Dendritic cell treated with granulocyte-macrophage colony-stimulating factor and Interleukin-4, amounts not matched to agents 40 ng/mL and 50 ng/mL, for 4 days (primary cell): ENCODE data around the gene CTNND1.
"Not testable (repeated sequence)": the region's sequence is repeated elsewhere in the genome, so short reads cannot be mapped to it uniquely, and the experiment has no call there.

Experiments
- H3K27ac Mint-ChIP-seq: one replicate; pipeline ENCODE4 v1.8.0; 2022; ENCODE audit warnings: mild to moderate bottlenecking, mixed read lengths
- H3K27me3 Mint-ChIP-seq: one replicate; pipeline ENCODE4 v1.8.0; 2022; ENCODE audit warnings: mild to moderate bottlenecking, mixed read lengths
- H3K36me3 Mint-ChIP-seq: one replicate; pipeline ENCODE4 v1.8.0; 2022; ENCODE audit warnings: low read depth, mixed read lengths
- H3K4me1 Mint-ChIP-seq: one replicate; pipeline ENCODE4 v1.8.0; 2022; ENCODE audit warnings: low read depth, mixed read lengths
- H3K4me3 Mint-ChIP-seq: one replicate; pipeline ENCODE4 v1.8.0; 2022; ENCODE audit warnings: mild to moderate bottlenecking, moderate library complexity, mixed read lengths
- H3K9me3 Mint-ChIP-seq: one replicate; pipeline ENCODE4 v1.8.0; 2022; ENCODE audit warnings: mixed read lengths
- intact Hi-C: fragments of 100-400 bp; cut with micrococcal nuclease; formaldehyde crosslinking; loops from one replicate; pipeline ENCODE4 v1.15.0; 2022

Gene CTNND1

GRCh38 chr11:57815877-57816276 lies 54.3 kb downstream of the CTNND1 start:
- H3K27ac Mint-ChIP-seq = no peak overlapping the region

DNA sequence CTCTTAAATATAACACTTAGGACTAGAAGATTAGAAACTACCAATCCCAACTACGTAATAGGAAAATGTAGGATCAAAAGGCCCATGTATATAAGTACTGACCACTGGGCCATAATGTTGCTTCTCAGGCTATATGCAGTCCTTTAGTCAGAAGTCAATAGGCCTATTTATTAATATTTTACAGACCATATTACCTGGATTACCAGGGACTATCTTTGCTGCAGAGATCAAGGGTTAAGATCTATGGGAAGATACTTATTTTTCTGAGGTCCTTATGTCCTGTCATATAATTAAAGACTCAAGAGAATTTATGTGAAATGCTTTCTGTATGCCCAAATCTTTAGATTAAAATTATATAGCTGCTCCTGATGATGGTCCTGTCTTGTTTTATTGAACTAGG lies 57.2 kb downstream of the CTNND1 start:
- no peak overlapping the region for H3K4me3 Mint-ChIP-seq
- no peak overlapping the region for H3K27ac Mint-ChIP-seq
- H3K27me3 Mint-ChIP-seq = peaks cover 2% of the 10 kb centered on the region
- H3K4me1 Mint-ChIP-seq = no peaks in the 10 kb centered on the region
- peaks cover 49% of the 10 kb centered on the region for H3K36me3 Mint-ChIP-seq
- no peaks in the 10 kb centered on the region for H3K9me3 Mint-ChIP-seq
- intact Hi-C loops = loop anchor here (5.0 to 10.0 kb wide), 2 partner anchors 693 to 796 kb away; no protein-coding TSS in a partner anchor

More at GRCh38 chr11:57815877-57816276, 54.3 kb downstream of the CTNND1 start:
- Mint-ChIP-seq H3K9me3 (no peaks in the 10 kb centered on the region), H3K36me3 (peaks cover 66% of the 10 kb centered on the region), H3K27me3 (no peaks in the 10 kb centered on the region), H3K4me3 (no peak overlapping the region), H3K4me1 (no peaks in the 10 kb centered on the region)
- intact Hi-C loops = loop anchor here (5.0 to 10.0 kb wide), 2 partner anchors 696 to 799 kb away; no protein-coding TSS in a partner anchor

DNA sequence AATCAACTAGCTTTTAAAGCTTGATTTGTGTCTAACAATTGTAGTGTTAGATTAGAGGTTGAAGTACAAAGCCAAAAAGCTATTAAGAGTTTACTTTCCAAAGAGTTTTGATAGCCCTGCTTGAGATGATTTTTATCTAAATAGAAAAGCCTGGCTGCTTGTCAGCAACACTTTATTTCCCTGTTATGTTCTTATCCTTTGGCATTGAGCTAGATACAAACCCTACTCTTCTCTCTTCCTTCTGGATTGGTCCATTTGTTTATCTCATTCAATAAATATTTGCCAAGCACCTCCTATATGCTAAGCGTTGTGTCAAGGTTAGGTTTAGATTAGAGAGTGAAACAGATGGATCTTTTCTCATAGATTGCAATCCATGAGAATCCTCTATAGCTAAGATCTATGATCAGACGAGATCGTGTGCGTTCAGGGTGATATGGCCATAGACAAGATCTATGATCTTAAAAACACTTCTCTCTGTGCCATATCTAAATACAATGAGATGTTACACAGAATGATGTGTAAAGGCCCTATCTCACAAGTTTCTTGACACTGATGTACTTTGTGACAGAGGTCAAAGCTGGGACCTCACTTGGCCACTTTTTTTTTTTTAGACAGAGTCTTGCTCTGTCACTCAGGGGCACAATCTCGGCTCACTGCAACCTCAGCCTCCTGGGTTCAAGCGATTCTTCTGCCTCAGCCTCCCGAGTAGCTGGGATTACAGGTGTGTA lies 57.8 kb downstream of the CTNND1 start:
- H3K4me1 Mint-ChIP-seq = no peaks in the 10 kb centered on the region
- H3K9me3 Mint-ChIP-seq = no peaks in the 10 kb centered on the region
- intact Hi-C loops = loop anchor here (5.0 to 10.0 kb wide), 2 partner anchors 693 to 795 kb away; no protein-coding TSS in a partner anchor
- no peak overlapping the region for H3K4me3 Mint-ChIP-seq
- H3K27me3 Mint-ChIP-seq = peaks cover 2% of the 10 kb centered on the region
- peaks cover 43% of the 10 kb centered on the region for H3K36me3 Mint-ChIP-seq
- no peak overlapping the region for H3K27ac Mint-ChIP-seq

DNA sequence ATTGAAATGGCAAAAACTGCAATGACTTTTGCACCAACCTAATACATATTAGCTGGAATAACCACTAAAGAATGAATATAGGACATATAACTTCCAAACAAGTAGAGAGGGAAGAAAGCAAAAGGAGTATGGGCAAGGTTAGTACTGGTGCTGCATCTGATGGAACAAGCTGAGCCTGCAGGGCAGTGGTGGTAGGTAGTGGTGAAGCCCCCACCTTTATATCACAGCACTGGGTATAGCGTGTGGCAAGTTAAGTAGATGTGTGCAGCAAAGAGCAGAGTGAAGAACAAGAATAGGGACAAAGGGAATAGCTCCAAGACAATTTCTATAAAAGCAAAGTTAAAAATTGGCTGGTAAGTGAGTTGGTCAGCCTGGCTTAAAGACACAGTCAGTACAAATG lies 62.3 kb downstream of the CTNND1 start:
- H3K36me3 Mint-ChIP-seq = no peaks in the 10 kb centered on the region
- peaks cover 5% of the 10 kb centered on the region for H3K27me3 Mint-ChIP-seq
- intact Hi-C loops = no loop called here
- H3K4me1 Mint-ChIP-seq = no peaks in the 10 kb centered on the region
- H3K27ac Mint-ChIP-seq = no peak overlapping the region
- H3K9me3 Mint-ChIP-seq = no peaks in the 10 kb centered on the region
- H3K4me3 Mint-ChIP-seq = no peak overlapping the region

DNA sequence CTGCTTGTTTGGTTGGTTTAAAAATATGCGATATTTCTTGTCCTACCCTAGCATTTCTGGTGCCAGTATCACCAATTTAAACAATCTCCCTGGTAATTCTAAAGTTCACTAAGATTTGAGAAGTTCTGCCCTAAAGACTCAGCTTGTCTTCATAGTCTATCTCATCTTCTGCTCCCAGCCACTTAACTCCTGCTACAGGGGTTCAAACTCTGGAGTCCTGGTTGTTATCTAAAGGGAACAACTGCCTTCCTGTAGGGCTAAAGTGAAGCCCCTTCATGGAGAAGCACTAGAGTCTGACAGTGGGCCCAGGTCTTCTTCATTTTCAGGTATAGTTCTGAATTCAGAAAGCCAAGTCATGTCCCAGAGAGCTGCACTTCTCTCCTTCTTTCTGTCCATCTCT lies 73.2 kb downstream of the CTNND1 start:
- Mint-ChIP-seq H3K4me1 (no peaks in the 10 kb centered on the region), H3K9me3 (no peaks in the 10 kb centered on the region), H3K27ac (no peak overlapping the region), H3K4me3 (no peak overlapping the region), H3K36me3 (no peaks in the 10 kb centered on the region), H3K27me3 (peaks cover 5% of the 10 kb centered on the region)
- intact Hi-C loops = no loop called here

DNA sequence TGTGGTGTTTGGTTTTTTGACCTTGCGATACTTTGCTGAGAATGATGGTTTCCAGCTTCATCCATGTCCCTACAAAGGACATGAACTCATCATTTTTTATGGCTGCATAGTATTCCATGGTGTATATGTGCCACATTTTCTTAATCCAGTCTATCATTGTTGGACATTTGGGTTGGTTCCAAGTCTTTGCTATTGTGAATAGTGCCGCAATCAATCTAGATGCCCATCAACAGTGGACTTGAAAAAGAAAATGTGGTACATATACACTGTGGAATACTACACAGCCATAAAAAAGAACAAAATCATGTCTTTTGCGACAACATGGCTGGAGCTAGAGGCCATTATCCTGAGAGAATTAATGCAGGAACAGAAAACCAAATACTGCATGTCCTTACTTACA lies 77.0 kb downstream of the CTNND1 start:
- H3K4me1 Mint-ChIP-seq, H3K27ac Mint-ChIP-seq, intact Hi-C loops, H3K36me3 Mint-ChIP-seq, H3K4me3 Mint-ChIP-seq, H3K9me3 Mint-ChIP-seq, H3K27me3 Mint-ChIP-seq: not testable (repeated sequence)

GRCh38 chr11:57842873-57843272 lies 81.3 kb downstream of the CTNND1 start:
- intact Hi-C loops = no loop called here
- H3K9me3 Mint-ChIP-seq = no peaks in the 10 kb centered on the region
- no peaks in the 10 kb centered on the region for H3K4me1 Mint-ChIP-seq
- H3K27me3 Mint-ChIP-seq = no peaks in the 10 kb centered on the region
- H3K4me3 Mint-ChIP-seq = no peak overlapping the region
- no peaks in the 10 kb centered on the region for H3K36me3 Mint-ChIP-seq
- no peak overlapping the region for H3K27ac Mint-ChIP-seq

GRCh38 chr11:57867966-57868365 lies 106.4 kb downstream of the CTNND1 start:
- no peak overlapping the region for H3K27ac Mint-ChIP-seq
- H3K4me1 Mint-ChIP-seq = no peaks in the 10 kb centered on the region
- intact Hi-C loops = no loop called here
- H3K27me3 Mint-ChIP-seq = peaks cover 4% of the 10 kb centered on the region
- no peak overlapping the region for H3K4me3 Mint-ChIP-seq
- no peaks in the 10 kb centered on the region for H3K9me3 Mint-ChIP-seq
- H3K36me3 Mint-ChIP-seq = no peaks in the 10 kb centered on the region

- H3K36me3 Mint-ChIP-seq = no peaks in the 10 kb centered on the region
Measured at GRCh38 chr11:57868491-57868890, 106.9 kb downstream of the CTNND1 start.

More at GRCh38 chr11:57868491-57868890, 106.9 kb downstream of the CTNND1 start:
- no peak overlapping the region for H3K4me3 Mint-ChIP-seq
- H3K27ac Mint-ChIP-seq = no peak overlapping the region
- intact Hi-C loops = no loop called here
- peaks cover 4% of the 10 kb centered on the region for H3K27me3 Mint-ChIP-seq
- H3K4me1 Mint-ChIP-seq = no peaks in the 10 kb centered on the region
- no peaks in the 10 kb centered on the region for H3K9me3 Mint-ChIP-seq
